HCT116 (cell line): ENCODE results near the gene FHIT. TPM values are rescaled to one million over a fixed set of nuclear protein-coding genes. Genes with fewer than 3 reads are reported as not detected.

ENCODE experiments used
- ATAC-seq: fragments of 200-7000 bp; cut with Tn5 transposase; 2 replicates; pipeline ENCODE4 v1.9.1; 2020; ENCODE audit warnings: mild to moderate bottlenecking, moderate library complexity
- BruUV-seq: library from RNA; stranded (reverse); fragments of 400-500 nt; replicated peaks from 2 replicates; lab custom pipeline; 2021; lab: Mats Ljungman, UMichigan
- CTCF ChIA-PET: fragments of 300-600 bp; sonication (Branson Sonifier 250); formaldehyde crosslinking; loops from one replicate; lab custom pipeline; 2021; ENCODE audit warnings: antibody characterized with exemption; lab: Charles Lee
- POLR2A ChIA-PET: fragments of 300-600, 350-600 bp; sonication (Branson Sonifier 250); formaldehyde crosslinking; loops from one replicate; lab custom pipeline; 2021; ENCODE audit warnings: antibody characterized with exemption; lab: Charles Lee
- RAD21 ChIA-PET, 2 experiments: fragments of 300-600 bp; sonication (Branson Sonifier 250); formaldehyde crosslinking; loops; one replicate each; lab custom pipeline; 2023; ENCODE audit warnings: low total read pairs in 2 of 2; ENCODE audit not compliant: uncharacterized antibody in 2 of 2, unreplicated experiment in 2 of 2, low non-redundant PET in 1 of 2; lab: Charles Lee
- DNase-seq: peaks from one replicate; pipeline ENCODE4 v3.0.0-alpha.2; 2010; ENCODE audit warnings: low read depth, low spot score
- H2AFZ ChIP-seq: fragments of 200-600 bp; shearing (Covaris generic), sonication (generic); 2 replicates; pipeline ENCODE4 v1.6.1; 2017; ENCODE audit warnings: low read depth, mixed run types, mixed read lengths, antibody characterized with exemption, low read length; ENCODE audit not compliant: poor library complexity, severe bottlenecking
- H3K27ac ChIP-seq: 2 replicates; pipeline ENCODE4 v1.5.1; 2012; ENCODE audit warnings: low read depth, low read length
- H3K27me3 ChIP-seq: fragments of 200-600 bp; sonication (generic); 2 replicates; pipeline ENCODE4 v1.6.1; 2016; ENCODE audit warnings: mixed run types, low read length, mixed read lengths; ENCODE audit not compliant: insufficient read depth
- H3K36me3 ChIP-seq, 2 experiments: fragments of 200-500 bp in 1 of 2; fragments of 200-600 bp in 1 of 2; sonication (Bioruptor generic) in 1 of 2; sonication (generic) in 1 of 2; 2 replicates each; pipeline versions ENCODE4 v1.5.1 to v1.6.1; 2014 to 2016; ENCODE audit warnings: low read length in 2 of 2, inconsistent platforms in 1 of 2, mixed read lengths in 1 of 2, mixed run types in 1 of 2; ENCODE audit not compliant: insufficient read depth in 2 of 2, control insufficient read depth in 1 of 2
- H3K4me1 ChIP-seq, 2 experiments: fragments of 200-600 bp in 1 of 2; sonication (generic) in 1 of 2; 2 replicates each; pipeline versions ENCODE4 v1.5.1 to v1.6.1; 2012 to 2017; ENCODE audit warnings: low read length in 2 of 2, inconsistent platforms in 1 of 2, mild to moderate bottlenecking in 1 of 2, mixed read lengths in 1 of 2, mixed run types in 1 of 2, moderate library complexity in 1 of 2; ENCODE audit not compliant: insufficient read depth in 2 of 2, control insufficient read depth in 1 of 2
- H3K4me2 ChIP-seq: fragments of 200-600 bp; sonication (generic); 2 replicates; pipeline ENCODE4 v1.6.1; 2017; ENCODE audit warnings: mixed run types, low read length, mixed read lengths
- H3K4me3 ChIP-seq, 2 experiments: fragments of 200-600 bp in 1 of 2; sonication (generic) in 1 of 2; replicated peaks in 1 of 2; 2 replicates each; pipeline ENCODE4 v1.5.1; 2011 to 2016; ENCODE audit warnings: low read length in 2 of 2, control low read depth in 1 of 2, low read depth in 1 of 2, mild to moderate bottlenecking in 1 of 2, mixed read lengths in 1 of 2, mixed run types in 1 of 2
- H3K79me2 ChIP-seq: fragments of 200-600 bp; sonication (generic); 2 replicates; pipeline ENCODE4 v1.6.1; 2017; ENCODE audit warnings: mild to moderate bottlenecking, mixed run types, low read length, moderate library complexity, mixed read lengths; ENCODE audit not compliant: insufficient read depth
- H3K9ac ChIP-seq: fragments of 200-600 bp; sonication (generic); 2 replicates; pipeline ENCODE4 v1.6.1; 2016; ENCODE audit warnings: low read length, mixed read lengths
- H3K9me2 ChIP-seq: fragments of 200-600 bp; sonication (generic), shearing (Covaris generic); 2 replicates; pipeline ENCODE4 v1.6.1; 2017; ENCODE audit warnings: mixed run types, mild to moderate bottlenecking, moderate library complexity; ENCODE audit not compliant: insufficient read depth
- H3K9me3 ChIP-seq, 2 experiments: fragments of 200-500 bp in 1 of 2; fragments of 200-600 bp in 1 of 2; sonication (Bioruptor generic) in 1 of 2; sonication (generic) in 1 of 2; 2 replicates each; pipeline ENCODE4 v1.6.1; 2014 to 2017; ENCODE audit warnings: low read length in 2 of 2, mixed read lengths in 2 of 2, inconsistent platforms in 1 of 2, low read depth in 1 of 2, mild to moderate bottlenecking in 1 of 2, mixed run types in 1 of 2, moderate library complexity in 1 of 2; ENCODE audit not compliant: control insufficient read depth in 1 of 2, insufficient read depth in 1 of 2
- H4K20me1 ChIP-seq: fragments of 200-600 bp; sonication (generic), shearing (Covaris generic); 2 replicates; pipeline ENCODE4 v1.6.1; 2017; ENCODE audit warnings: mixed run types, mild to moderate bottlenecking, moderate library complexity; ENCODE audit not compliant: insufficient read depth
- CBX3 ChIP-seq: IDR thresholded peaks from 2 replicates; pipeline ENCODE4 v1.6.1; 2012; ENCODE audit warnings: low read depth
- CEBPB ChIP-seq: IDR thresholded peaks from 2 replicates; pipeline ENCODE4 v1.6.1; 2012; ENCODE audit warnings: low read depth
- EGR1 ChIP-seq: IDR thresholded peaks from 2 replicates; pipeline ENCODE4 v1.6.1; 2012; ENCODE audit warnings: low read depth
- EZH2 ChIP-seq: fragments of 200-600 bp; sonication (generic); IDR thresholded peaks from 2 replicates; pipeline ENCODE4 v1.6.1; 2017; ENCODE audit warnings: antibody characterized with exemption, mixed run types
- EZH2phosphoT487 ChIP-seq: fragments of 200-600 bp; IDR thresholded peaks from 2 replicates; pipeline ENCODE4 v1.6.1; 2018; ENCODE audit warnings: antibody characterized with exemption, borderline replicate concordance
- FOSL1 ChIP-seq: IDR thresholded peaks from 2 replicates; pipeline ENCODE4 v1.6.1; 2012; ENCODE audit warnings: low read depth
- JUND ChIP-seq: IDR thresholded peaks from 2 replicates; pipeline ENCODE4 v1.6.1; 2012
- POLR2AphosphoS5 ChIP-seq: IDR thresholded peaks from 2 replicates; pipeline ENCODE4 v1.6.1; 2011; ENCODE audit warnings: mild to moderate bottlenecking, low read depth, low read length, moderate library complexity
- RAD21 ChIP-seq: IDR thresholded peaks from 2 replicates; pipeline ENCODE4 v1.6.1; 2012; ENCODE audit warnings: low read depth, mild to moderate bottlenecking
- SIN3A ChIP-seq: IDR thresholded peaks from 2 replicates; pipeline ENCODE4 v1.6.1; 2012; ENCODE audit warnings: low read depth
- SP1 ChIP-seq: IDR thresholded peaks from 2 replicates; pipeline ENCODE4 v1.6.1; 2012; ENCODE audit warnings: low read depth
- SRF ChIP-seq: IDR thresholded peaks from 2 replicates; pipeline ENCODE4 v1.6.1; 2012; ENCODE audit warnings: low read depth
- YY1 ChIP-seq: IDR thresholded peaks from 2 replicates; pipeline ENCODE4 v1.6.1; 2011; ENCODE audit warnings: low read length, low read depth, moderate library complexity, mild to moderate bottlenecking; ENCODE audit not compliant: insufficient replicate concordance; ENCODE audit errors: extremely low read depth
- ZFX ChIP-seq: fragments of 450-650 bp; IDR thresholded peaks from 2 replicates; pipeline ENCODE4 v1.6.1; 2017
- ZNF274 ChIP-seq: fragments of 200-500 bp; sonication (Bioruptor generic); IDR thresholded peaks from 2 replicates; pipeline ENCODE4 v1.6.1; 2014; ENCODE audit warnings: mild to moderate bottlenecking, low read depth, low read length, inconsistent platforms
- intact Hi-C: fragments of 100-400 bp; cut with micrococcal nuclease; formaldehyde crosslinking; loops from 2 replicates; pipeline ENCODE4 v1.10.0; 2022
- total RNA-seq: library from RNA; stranded (reverse); gene quantifications from one replicate; pipeline ENCODE4 v1.2.1, GENCODE V29; 2021; ENCODE audit not compliant: unreplicated experiment
- TF ChIP-seq, protein P1 (sequence below), 3 experiments: fragments of 200-600 bp in 1 of 3; sonication (generic) in 1 of 3; IDR thresholded peaks in 2 of 3; conservative IDR thresholded peaks in 1 of 3; 2 replicates each; pipeline ENCODE4 v1.5.1; 2012 to 2017; ENCODE audit warnings: low read depth in 2 of 3, low read length in 2 of 3, antibody characterized with exemption in 1 of 3, borderline replicate concordance in 1 of 3, control low read depth in 1 of 3, mild to moderate bottlenecking in 1 of 3, mixed read lengths in 1 of 3, mixed run types in 1 of 3, moderate library complexity in 1 of 3; ENCODE audit not compliant: insufficient read depth in 1 of 3
- TF ChIP-seq, protein P2 (sequence below): IDR thresholded peaks from 2 replicates; pipeline ENCODE4 v1.6.1; 2012
- TF ChIP-seq, protein P3 (sequence below): IDR thresholded peaks from 2 replicates; pipeline ENCODE4 v1.6.1; 2012; ENCODE audit warnings: low read depth

The FHIT gene
- total RNA-seq, 1 experiment from 2014 or later: 20.1 TPM

DNA sequence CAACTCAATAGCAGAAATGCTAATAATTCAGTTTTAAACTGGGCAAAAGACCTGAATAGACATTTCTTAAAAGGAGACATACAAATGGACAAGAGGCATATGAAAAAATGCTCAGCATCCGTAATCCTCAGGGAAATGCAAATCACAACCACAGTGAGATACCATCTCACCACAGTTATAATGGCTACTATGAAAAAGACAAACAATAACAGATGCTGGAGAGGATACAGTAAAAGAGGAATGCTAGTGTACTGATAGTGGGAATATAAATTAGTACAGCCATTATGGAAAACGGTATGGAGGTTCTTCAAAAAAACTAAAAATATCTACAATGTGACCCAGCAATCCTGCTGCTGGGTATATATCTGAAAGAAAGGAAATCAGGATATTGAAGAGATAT, 367.2 kb downstream of the FHIT start (continued):
- TF ChIP-seq, protein P1, sequence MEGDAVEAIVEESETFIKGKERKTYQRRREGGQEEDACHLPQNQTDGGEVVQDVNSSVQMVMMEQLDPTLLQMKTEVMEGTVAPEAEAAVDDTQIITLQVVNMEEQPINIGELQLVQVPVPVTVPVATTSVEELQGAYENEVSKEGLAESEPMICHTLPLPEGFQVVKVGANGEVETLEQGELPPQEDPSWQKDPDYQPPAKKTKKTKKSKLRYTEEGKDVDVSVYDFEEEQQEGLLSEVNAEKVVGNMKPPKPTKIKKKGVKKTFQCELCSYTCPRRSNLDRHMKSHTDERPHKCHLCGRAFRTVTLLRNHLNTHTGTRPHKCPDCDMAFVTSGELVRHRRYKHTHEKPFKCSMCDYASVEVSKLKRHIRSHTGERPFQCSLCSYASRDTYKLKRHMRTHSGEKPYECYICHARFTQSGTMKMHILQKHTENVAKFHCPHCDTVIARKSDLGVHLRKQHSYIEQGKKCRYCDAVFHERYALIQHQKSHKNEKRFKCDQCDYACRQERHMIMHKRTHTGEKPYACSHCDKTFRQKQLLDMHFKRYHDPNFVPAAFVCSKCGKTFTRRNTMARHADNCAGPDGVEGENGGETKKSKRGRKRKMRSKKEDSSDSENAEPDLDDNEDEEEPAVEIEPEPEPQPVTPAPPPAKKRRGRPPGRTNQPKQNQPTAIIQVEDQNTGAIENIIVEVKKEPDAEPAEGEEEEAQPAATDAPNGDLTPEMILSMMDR (IDR thresholded peaks at IDR 0.05 in 2 of 3, conservative IDR thresholded peaks at IDR 0.05 in 1 of 3; ENCODE audit: borderline replicate concordance in 1 of 3, insufficient read depth in 1 of 3, low read depth in 2 of 3, low read length in 2 of 3): no peak
- TF ChIP-seq CBX3 (no peak), YY1 (no peak), POLR2AphosphoS5 (no peak), EZH2phosphoT487 (no peak)
- TF ChIP-seq, all 23 proteins: peak for 0

DNA sequence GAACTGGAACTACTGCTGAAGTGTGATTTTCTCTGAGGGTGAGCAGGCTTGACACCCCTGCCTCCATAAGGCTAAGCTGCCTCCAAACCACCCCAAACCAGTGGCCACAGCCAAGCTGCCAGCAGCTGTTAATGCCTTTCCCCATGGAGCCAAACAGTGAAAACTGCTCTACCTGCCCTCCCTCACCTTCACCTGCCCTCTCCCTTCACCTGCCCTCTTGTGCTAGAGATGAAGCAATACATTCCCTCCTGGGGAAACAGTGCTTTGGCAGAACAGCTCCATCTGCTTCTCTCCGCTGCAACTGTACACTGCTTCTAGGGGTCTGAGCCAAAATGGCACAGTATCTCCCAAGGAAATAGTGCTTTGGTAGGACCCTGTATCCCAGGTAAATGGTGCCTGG, 374.1 kb downstream of the FHIT start:
- ChIA-PET CTCF (no interaction called here), POLR2A (no interaction called here), RAD21 (no interaction called here)
- no peak for TF ChIP-seq FOSL1
- TF ChIP-seq EZH2: no peak
- no peak for TF ChIP-seq RAD21
- no peak for TF ChIP-seq ZFX
- no peak for TF ChIP-seq ZNF274
- no peak for TF ChIP-seq EGR1
- TF ChIP-seq, protein P2, sequence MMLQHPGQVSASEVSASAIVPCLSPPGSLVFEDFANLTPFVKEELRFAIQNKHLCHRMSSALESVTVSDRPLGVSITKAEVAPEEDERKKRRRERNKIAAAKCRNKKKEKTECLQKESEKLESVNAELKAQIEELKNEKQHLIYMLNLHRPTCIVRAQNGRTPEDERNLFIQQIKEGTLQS: no peak
- no peak for TF ChIP-seq SP1
- no peak for TF ChIP-seq SIN3A
- no peak for TF ChIP-seq CEBPB
- TF ChIP-seq CBX3: no peak
- TF ChIP-seq POLR2AphosphoS5: no peak
- TF ChIP-seq JUND: no peak
- TF ChIP-seq, protein P3, sequence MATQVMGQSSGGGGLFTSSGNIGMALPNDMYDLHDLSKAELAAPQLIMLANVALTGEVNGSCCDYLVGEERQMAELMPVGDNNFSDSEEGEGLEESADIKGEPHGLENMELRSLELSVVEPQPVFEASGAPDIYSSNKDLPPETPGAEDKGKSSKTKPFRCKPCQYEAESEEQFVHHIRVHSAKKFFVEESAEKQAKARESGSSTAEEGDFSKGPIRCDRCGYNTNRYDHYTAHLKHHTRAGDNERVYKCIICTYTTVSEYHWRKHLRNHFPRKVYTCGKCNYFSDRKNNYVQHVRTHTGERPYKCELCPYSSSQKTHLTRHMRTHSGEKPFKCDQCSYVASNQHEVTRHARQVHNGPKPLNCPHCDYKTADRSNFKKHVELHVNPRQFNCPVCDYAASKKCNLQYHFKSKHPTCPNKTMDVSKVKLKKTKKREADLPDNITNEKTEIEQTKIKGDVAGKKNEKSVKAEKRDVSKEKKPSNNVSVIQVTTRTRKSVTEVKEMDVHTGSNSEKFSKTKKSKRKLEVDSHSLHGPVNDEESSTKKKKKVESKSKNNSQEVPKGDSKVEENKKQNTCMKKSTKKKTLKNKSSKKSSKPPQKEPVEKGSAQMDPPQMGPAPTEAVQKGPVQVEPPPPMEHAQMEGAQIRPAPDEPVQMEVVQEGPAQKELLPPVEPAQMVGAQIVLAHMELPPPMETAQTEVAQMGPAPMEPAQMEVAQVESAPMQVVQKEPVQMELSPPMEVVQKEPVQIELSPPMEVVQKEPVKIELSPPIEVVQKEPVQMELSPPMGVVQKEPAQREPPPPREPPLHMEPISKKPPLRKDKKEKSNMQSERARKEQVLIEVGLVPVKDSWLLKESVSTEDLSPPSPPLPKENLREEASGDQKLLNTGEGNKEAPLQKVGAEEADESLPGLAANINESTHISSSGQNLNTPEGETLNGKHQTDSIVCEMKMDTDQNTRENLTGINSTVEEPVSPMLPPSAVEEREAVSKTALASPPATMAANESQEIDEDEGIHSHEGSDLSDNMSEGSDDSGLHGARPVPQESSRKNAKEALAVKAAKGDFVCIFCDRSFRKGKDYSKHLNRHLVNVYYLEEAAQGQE: no peak
- TF ChIP-seq EZH2phosphoT487: no peak
- no peak for TF ChIP-seq SRF
- no peaks in the 10 kb centered on the region for H3K9me3 ChIP-seq
- no TSS peak for BruUV-seq
- H3K4me2 ChIP-seq: no peak overlapping the region
- no peak overlapping the region for H3K27ac ChIP-seq
- no peaks in the 10 kb centered on the region for H3K9me2 ChIP-seq
- ATAC-seq (no peak), DNase-seq (no peak)
- no peaks in the 10 kb centered on the region for H4K20me1 ChIP-seq
- H3K9ac ChIP-seq: no peak overlapping the region
- H3K27me3 ChIP-seq: no peaks in the 10 kb centered on the region
- H3K79me2 ChIP-seq: no peaks in the 10 kb centered on the region
- no peak overlapping the region for H2AFZ ChIP-seq
- H3K36me3 ChIP-seq: no peaks in the 10 kb centered on the region
- H3K4me3 ChIP-seq: no peak overlapping the region
- intact Hi-C loops: no loop called here
- no peaks in the 10 kb centered on the region for H3K4me1 ChIP-seq
